Stomach (tissue), 9 donors: Measurements from ENCODE around the gene SUPT16H. TPM values are rescaled to one million over a fixed set of nuclear protein-coding genes. Genes with fewer than 3 reads are reported as not detected.

ENCODE experiments used
- DNase-seq, 2 donors: peaks; one replicate each; pipeline versions ENCODE4 v3.0.0 to v3.0.0-alpha.2; 2013 to 2019
- H3K27ac ChIP-seq, 5 donors: fragments of 200-600 bp in 4 of 5; sonication (generic) in 4 of 5; one replicate each; pipeline ENCODE4 v1.5.1; 2013 to 2019; ENCODE audit warnings: mild to moderate bottlenecking in 1 of 5, moderate library complexity in 1 of 5
- H3K27me3 ChIP-seq, 3 donors: fragments of 200-600 bp; sonication (generic); one replicate each; pipeline ENCODE4 v1.5.1; 2017 to 2019; ENCODE audit warnings: mixed run types in 1 of 3
- H3K36me3 ChIP-seq, 4 donors: fragments of 200-600 bp; sonication (generic); 1 replicate in 3 of 4; 2 replicates in 1 of 4; pipeline ENCODE4 v1.5.1; 2016 to 2019
- H3K4me1 ChIP-seq, 4 donors: fragments of 200-600 bp; sonication (generic); one replicate each; pipeline ENCODE4 v1.5.1; 2016 to 2019
- H3K4me3 ChIP-seq, 4 donors: fragments of 200-600 bp; sonication (generic) in 3 of 4; one replicate each; pipeline ENCODE4 v1.5.1; 2016 to 2019; ENCODE audit warnings: mild to moderate bottlenecking in 1 of 4
- H3K9me3 ChIP-seq, 4 donors: fragments of 200-600 bp; sonication (generic); one replicate each; pipeline ENCODE4 v1.5.1; 2016 to 2019
- CTCF ChIP-seq, 7 experiments: fragments of 450-650 bp in 4 of 7; fragments of 200-600 bp in 3 of 7; sonication (generic) in 3 of 7; IDR thresholded peaks; one replicate each; pipeline ENCODE4 v1.5.1; 2016 to 2019; ENCODE audit warnings: antibody characterized with exemption in 7 of 7, control low read depth in 2 of 7, mild to moderate bottlenecking in 1 of 7
- EP300 ChIP-seq: sonication (generic); formaldehyde crosslinking; IDR thresholded peaks from one replicate; pipeline ENCODE4 v1.6.1; 2017; ENCODE audit warnings: antibody characterized with exemption
- POLR2A ChIP-seq, 4 donors: fragments of 450-650 bp; IDR thresholded peaks; one replicate each; pipeline ENCODE4 v1.6.1; 2016; ENCODE audit warnings: antibody characterized with exemption in 4 of 4, control low read depth in 2 of 4, mild to moderate bottlenecking in 1 of 4, moderate library complexity in 1 of 4
- POLR2AphosphoS5 ChIP-seq, 3 donors: sonication (generic); formaldehyde crosslinking; IDR thresholded peaks; one replicate each; pipeline ENCODE4 v1.6.1; 2016; ENCODE audit warnings: antibody characterized with exemption in 3 of 3
- WGBS, 5 donors: extraction: QIAGEN DNeasy Blood & Tissue Kit in 3 of 5; methylation state at CpG; one replicate each; pipeline versions ENCODE4 v1.1.5 to v1.1.7; 2013 to 2018; 5-methylcytosine and 5-hydroxymethylcytosine counted together
- intact Hi-C: fragments of 100-400 bp; cut with DNase I; formaldehyde crosslinking; loops from one replicate; pipeline ENCODE4 v1.15.1; 2023; ENCODE audit warnings: low total_unique reads
- polyA plus RNA-seq, 3 donors: library from polyadenylated mRNA; stranded (reverse); fragments of 200-250 nt; gene quantifications; one replicate each; pipeline ENCODE4 v1.2.3, GENCODE V29; 2013
- small RNA-seq, 4 donors: library from RNA; depleted of rRNA; stranded (forward); fragments of <200 nt; gene quantifications; one replicate each; pipeline ENCODE3, GENCODE V24; 2016
- total RNA-seq, 5 donors: library from RNA; depleted of rRNA; stranded (reverse); fragments of >200 nt; gene quantifications; one replicate each; pipeline versions ENCODE4 v1.1.0 to v1.2.3, GENCODE V29; 2014 to 2016
- donor health status: healthy with polysubstance abuse.
- donor health status: Bipolar disorder and iron deficiency.
- donor health status: healthy.

Gene SUPT16H
- total and polyA plus RNA-seq, 8 donors, result 14.2 to 76.2 (median 34.6) TPM

GRCh38 chr14:21302013-21302835 is 81.6 kb downstream of the SUPT16H start:
- H3K36me3 ChIP-seq, result no peaks in the 10 kb centered on the region
- no peak for DNase-seq
- intact Hi-C loops, result no loop called here
- H3K9me3 ChIP-seq, result no peaks in the 10 kb centered on the region
- WGBS, 5 donors, result 70 to 82% (median 77%) methylated on average over 8 of the region's 8 CpGs
- no peak for TF ChIP-seq POLR2A (IDR thresholded peaks at IDR 0.05)
- TF ChIP-seq POLR2AphosphoS5 (IDR thresholded peaks at IDR 0.05), result no peak
- no peak for TF ChIP-seq CTCF (IDR thresholded peaks at IDR 0.05)
- no peak for TF ChIP-seq EP300
- H3K4me3 ChIP-seq, result no peak overlapping the region
- H3K27ac ChIP-seq, result no peak overlapping the region
- H3K27me3 ChIP-seq, result peaks cover 0 to 28% (median 6%) of the 10 kb centered on the region in 3 donors
- H3K4me1 ChIP-seq, result peaks cover 0 to 6% (median 5%) of the 10 kb centered on the region in 4 donors

Small RNAs within 50 kb of the gene (small RNA-seq; reads per million reads assigned to genes)
- 0 reads per million in 4 donors for gene RN7SL650P
- gene SNORD8, result 11,414 to 24,545 (median 19,897) reads per million in 4 donors
- 24.8 to 35.7 (median 33.1) reads per million in 4 donors for gene SNORD9

Other genes starting within 250 kb of the SUPT16H start
- gene OR5AU1, start 228.0 kb downstream of the SUPT16H start, total RNA-seq, result under 1 TPM in 1 of 5 donors, not detected in 4; under 0.01 TPM
- gene OR5AU1, start 228.0 kb downstream of the SUPT16H start, polyA plus RNA-seq, result not detected
- gene HNRNPC, start 114.6 kb downstream of the SUPT16H start, total RNA-seq, result 100 to 1,000 TPM; 110 to 503 (median 282) TPM
- gene HNRNPC, start 114.6 kb downstream of the SUPT16H start, polyA plus RNA-seq, result 100 to 1,000 TPM; 396 to 516 (median 409) TPM
- gene RPGRIP1, start 103.9 kb downstream of the SUPT16H start, total RNA-seq, result under 1 TPM in 2 of 5 donors, not detected in 3; 0.29 to 0.58 TPM
- under 1 TPM in 2 of 3 donors, not detected in 1; 0.19 to 0.28 TPM for gene RPGRIP1, start 103.9 kb downstream of the SUPT16H start, polyA plus RNA-seq
- gene CHD8, start 72.1 kb upstream of the SUPT16H start, total RNA-seq, result 100 to 1,000 TPM in 1 of 5 donors, 10 to 100 TPM in 4; 28.0 to 117 (median 62.8) TPM
- 10 to 100 TPM; 13.6 to 25.7 (median 16.0) TPM for gene CHD8, start 72.1 kb upstream of the SUPT16H start, polyA plus RNA-seq
- 10 to 100 TPM; 11.3 to 38.6 (median 32.1) TPM for gene RAB2B, start 92.9 kb upstream of the SUPT16H start, total RNA-seq
- gene RAB2B, start 92.9 kb upstream of the SUPT16H start, polyA plus RNA-seq, result 10 to 100 TPM in 1 of 3 donors, 1 to 10 TPM in 2; 6.1 to 14.9 (median 7.0) TPM
- 100 to 1,000 TPM in 1 of 5 donors, 10 to 100 TPM in 3, 1 to 10 TPM in 1; 8.4 to 102 (median 55.4) TPM for gene TOX4, start 93.2 kb upstream of the SUPT16H start, total RNA-seq
- 10 to 100 TPM; 17.5 to 29.9 (median 18.7) TPM for gene TOX4, start 93.2 kb upstream of the SUPT16H start, polyA plus RNA-seq
- 10 to 100 TPM; 18.7 to 84.3 (median 63.8) TPM for gene METTL3, start 127.3 kb upstream of the SUPT16H start, total RNA-seq
- gene METTL3, start 127.3 kb upstream of the SUPT16H start, polyA plus RNA-seq, result 10 to 100 TPM in 2 of 3 donors, 1 to 10 TPM in 1; 8.6 to 44.6 (median 20.7) TPM
- gene SALL2, start 142.3 kb upstream of the SUPT16H start, total RNA-seq, result 10 to 100 TPM in 1 of 5 donors, 1 to 10 TPM in 2, not detected in 2; 3.3 to 15.2 (median 6.5) TPM
- 1 to 10 TPM; 2.5 to 3.1 (median 2.7) TPM for gene SALL2, start 142.3 kb upstream of the SUPT16H start, polyA plus RNA-seq
- not detected for gene OR10G3, start 196.1 kb upstream of the SUPT16H start, total RNA-seq
- gene OR10G3, start 196.1 kb upstream of the SUPT16H start, polyA plus RNA-seq, result not detected